HCT116 (cell line): ENCODE measurements around the gene RAP1A. TPM values are rescaled to one million over a fixed set of nuclear protein-coding genes. Genes with fewer than 3 reads are reported as not detected.
A peak's percentile ranks its signal among the peaks of the same experiment; 100 is the strongest.

Experiments used
- ATAC-seq: fragments of 200-7000 bp; cut with Tn5 transposase; 2 replicates; pipeline ENCODE4 v1.9.1; 2020; ENCODE audit warnings: mild to moderate bottlenecking, moderate library complexity
- BruUV-seq: library from RNA; stranded (reverse); fragments of 400-500 nt; replicated peaks from 2 replicates; lab custom pipeline; 2021; lab: Mats Ljungman, UMichigan
- CTCF ChIA-PET: fragments of 300-600 bp; sonication (Branson Sonifier 250); formaldehyde crosslinking; loops from one replicate; lab custom pipeline; 2021; ENCODE audit warnings: antibody characterized with exemption; lab: Charles Lee
- POLR2A ChIA-PET: fragments of 300-600, 350-600 bp; sonication (Branson Sonifier 250); formaldehyde crosslinking; loops from one replicate; lab custom pipeline; 2021; ENCODE audit warnings: antibody characterized with exemption; lab: Charles Lee
- RAD21 ChIA-PET, 2 experiments: fragments of 300-600 bp; sonication (Branson Sonifier 250); formaldehyde crosslinking; loops; one replicate each; lab custom pipeline; 2023; ENCODE audit warnings: low total read pairs in 2 of 2; ENCODE audit not compliant: uncharacterized antibody in 2 of 2, unreplicated experiment in 2 of 2, low non-redundant PET in 1 of 2; lab: Charles Lee
- DNase-seq: peaks from one replicate; pipeline ENCODE4 v3.0.0-alpha.2; 2010; ENCODE audit warnings: low read depth, low spot score
- H2AFZ ChIP-seq: fragments of 200-600 bp; shearing (Covaris generic), sonication (generic); 2 replicates; pipeline ENCODE4 v1.6.1; 2017; ENCODE audit warnings: low read depth, mixed run types, mixed read lengths, antibody characterized with exemption, low read length; ENCODE audit not compliant: poor library complexity, severe bottlenecking
- H3K27ac ChIP-seq: 2 replicates; pipeline ENCODE4 v1.5.1; 2012; ENCODE audit warnings: low read depth, low read length
- H3K27me3 ChIP-seq: fragments of 200-600 bp; sonication (generic); 2 replicates; pipeline ENCODE4 v1.6.1; 2016; ENCODE audit warnings: mixed run types, low read length, mixed read lengths; ENCODE audit not compliant: insufficient read depth
- H3K36me3 ChIP-seq, 2 experiments: fragments of 200-500 bp in 1 of 2; fragments of 200-600 bp in 1 of 2; sonication (Bioruptor generic) in 1 of 2; sonication (generic) in 1 of 2; 2 replicates each; pipeline versions ENCODE4 v1.5.1 to v1.6.1; 2014 to 2016; ENCODE audit warnings: low read length in 2 of 2, inconsistent platforms in 1 of 2, mixed read lengths in 1 of 2, mixed run types in 1 of 2; ENCODE audit not compliant: insufficient read depth in 2 of 2, control insufficient read depth in 1 of 2
- H3K4me1 ChIP-seq, 2 experiments: fragments of 200-600 bp in 1 of 2; sonication (generic) in 1 of 2; 2 replicates each; pipeline versions ENCODE4 v1.5.1 to v1.6.1; 2012 to 2017; ENCODE audit warnings: low read length in 2 of 2, inconsistent platforms in 1 of 2, mild to moderate bottlenecking in 1 of 2, mixed read lengths in 1 of 2, mixed run types in 1 of 2, moderate library complexity in 1 of 2; ENCODE audit not compliant: insufficient read depth in 2 of 2, control insufficient read depth in 1 of 2
- H3K4me2 ChIP-seq: fragments of 200-600 bp; sonication (generic); 2 replicates; pipeline ENCODE4 v1.6.1; 2017; ENCODE audit warnings: mixed run types, low read length, mixed read lengths
- H3K4me3 ChIP-seq, 2 experiments: fragments of 200-600 bp in 1 of 2; sonication (generic) in 1 of 2; replicated peaks in 1 of 2; 2 replicates each; pipeline ENCODE4 v1.5.1; 2011 to 2016; ENCODE audit warnings: low read length in 2 of 2, control low read depth in 1 of 2, low read depth in 1 of 2, mild to moderate bottlenecking in 1 of 2, mixed read lengths in 1 of 2, mixed run types in 1 of 2
- H3K79me2 ChIP-seq: fragments of 200-600 bp; sonication (generic); 2 replicates; pipeline ENCODE4 v1.6.1; 2017; ENCODE audit warnings: mild to moderate bottlenecking, mixed run types, low read length, moderate library complexity, mixed read lengths; ENCODE audit not compliant: insufficient read depth
- H3K9ac ChIP-seq: fragments of 200-600 bp; sonication (generic); 2 replicates; pipeline ENCODE4 v1.6.1; 2016; ENCODE audit warnings: low read length, mixed read lengths
- H3K9me2 ChIP-seq: fragments of 200-600 bp; sonication (generic), shearing (Covaris generic); 2 replicates; pipeline ENCODE4 v1.6.1; 2017; ENCODE audit warnings: mixed run types, mild to moderate bottlenecking, moderate library complexity; ENCODE audit not compliant: insufficient read depth
- H3K9me3 ChIP-seq, 2 experiments: fragments of 200-500 bp in 1 of 2; fragments of 200-600 bp in 1 of 2; sonication (Bioruptor generic) in 1 of 2; sonication (generic) in 1 of 2; 2 replicates each; pipeline ENCODE4 v1.6.1; 2014 to 2017; ENCODE audit warnings: low read length in 2 of 2, mixed read lengths in 2 of 2, inconsistent platforms in 1 of 2, low read depth in 1 of 2, mild to moderate bottlenecking in 1 of 2, mixed run types in 1 of 2, moderate library complexity in 1 of 2; ENCODE audit not compliant: control insufficient read depth in 1 of 2, insufficient read depth in 1 of 2
- H4K20me1 ChIP-seq: fragments of 200-600 bp; sonication (generic), shearing (Covaris generic); 2 replicates; pipeline ENCODE4 v1.6.1; 2017; ENCODE audit warnings: mixed run types, mild to moderate bottlenecking, moderate library complexity; ENCODE audit not compliant: insufficient read depth
- CBX3 ChIP-seq: IDR thresholded peaks from 2 replicates; pipeline ENCODE4 v1.6.1; 2012; ENCODE audit warnings: low read depth
- CEBPB ChIP-seq: IDR thresholded peaks from 2 replicates; pipeline ENCODE4 v1.6.1; 2012; ENCODE audit warnings: low read depth
- EZH2 ChIP-seq: fragments of 200-600 bp; sonication (generic); IDR thresholded peaks from 2 replicates; pipeline ENCODE4 v1.6.1; 2017; ENCODE audit warnings: antibody characterized with exemption, mixed run types
- EZH2phosphoT487 ChIP-seq: fragments of 200-600 bp; IDR thresholded peaks from 2 replicates; pipeline ENCODE4 v1.6.1; 2018; ENCODE audit warnings: antibody characterized with exemption, borderline replicate concordance
- FOSL1 ChIP-seq: IDR thresholded peaks from 2 replicates; pipeline ENCODE4 v1.6.1; 2012; ENCODE audit warnings: low read depth
- POLR2A ChIP-seq: IDR thresholded peaks from 2 replicates; pipeline ENCODE4 v1.7.0; 2011; ENCODE audit warnings: borderline replicate concordance; ENCODE audit not compliant: insufficient read depth, insufficient read length; ENCODE audit errors: extremely low read depth
- POLR2AphosphoS5 ChIP-seq: IDR thresholded peaks from 2 replicates; pipeline ENCODE4 v1.6.1; 2011; ENCODE audit warnings: mild to moderate bottlenecking, low read depth, low read length, moderate library complexity
- SIN3A ChIP-seq: IDR thresholded peaks from 2 replicates; pipeline ENCODE4 v1.6.1; 2012; ENCODE audit warnings: low read depth
- SP1 ChIP-seq: IDR thresholded peaks from 2 replicates; pipeline ENCODE4 v1.6.1; 2012; ENCODE audit warnings: low read depth
- YY1 ChIP-seq: IDR thresholded peaks from 2 replicates; pipeline ENCODE4 v1.6.1; 2011; ENCODE audit warnings: low read length, low read depth, moderate library complexity, mild to moderate bottlenecking; ENCODE audit not compliant: insufficient replicate concordance; ENCODE audit errors: extremely low read depth
- intact Hi-C: fragments of 100-400 bp; cut with micrococcal nuclease; formaldehyde crosslinking; loops from 2 replicates; pipeline ENCODE4 v1.10.0; 2022
- total RNA-seq: library from RNA; stranded (reverse); gene quantifications from one replicate; pipeline ENCODE4 v1.2.1, GENCODE V29; 2021; ENCODE audit not compliant: unreplicated experiment
- TF ChIP-seq, protein P1 (sequence below), 3 experiments: fragments of 200-600 bp in 1 of 3; sonication (generic) in 1 of 3; IDR thresholded peaks in 2 of 3; conservative IDR thresholded peaks in 1 of 3; 2 replicates each; pipeline ENCODE4 v1.5.1; 2012 to 2017; ENCODE audit warnings: low read depth in 2 of 3, low read length in 2 of 3, antibody characterized with exemption in 1 of 3, borderline replicate concordance in 1 of 3, control low read depth in 1 of 3, mild to moderate bottlenecking in 1 of 3, mixed read lengths in 1 of 3, mixed run types in 1 of 3, moderate library complexity in 1 of 3; ENCODE audit not compliant: insufficient read depth in 1 of 3
- TF ChIP-seq, protein P2 (sequence below): IDR thresholded peaks from 2 replicates; pipeline ENCODE4 v1.6.1; 2011; ENCODE audit warnings: mild to moderate bottlenecking, low read length, moderate library complexity; ENCODE audit not compliant: insufficient replicate concordance; ENCODE audit errors: extremely low read depth
- TF ChIP-seq, protein P3 (sequence below): IDR thresholded peaks from 2 replicates; pipeline ENCODE4 v1.6.1; 2012; ENCODE audit warnings: low read depth

Gene RAP1A
- total RNA-seq, 1 experiment from 2014 or later = 46.2 TPM

DNA sequence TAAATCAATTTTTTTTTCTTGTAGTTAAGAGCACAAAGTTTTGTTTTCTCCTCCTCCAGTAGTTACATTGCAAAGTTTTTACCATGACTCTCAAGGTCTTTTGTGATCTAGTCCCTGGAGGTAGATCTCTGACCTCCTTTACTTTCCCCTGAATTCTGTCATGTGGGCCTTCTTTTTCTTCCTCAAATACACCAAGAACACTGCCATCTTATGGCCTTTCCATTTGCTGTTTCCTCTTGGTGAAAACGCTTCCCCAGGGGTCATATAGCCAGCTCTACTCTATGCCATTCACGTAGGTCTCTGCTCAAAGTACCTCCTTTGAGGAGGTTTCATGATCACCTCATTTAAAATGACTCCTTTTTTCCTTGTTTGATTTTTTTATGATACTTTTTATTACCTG is 138.8 kb downstream of the RAP1A start:
- ChIA-PET CTCF (interaction anchor here (0.6 kb wide), 1 partner anchor 250 kb away, joined by 3 read pairs; no protein-coding TSS in a partner anchor), RAD21 (no interaction called here), POLR2A (no interaction called here)
- H3K27me3 ChIP-seq = no peaks in the 10 kb centered on the region
- peaks cover 26 to 36% of the 10 kb centered on the region in 2 experiments for H3K36me3 ChIP-seq
- no peak overlapping the region for H2AFZ ChIP-seq
- peaks cover 11 to 18% of the 10 kb centered on the region in 2 experiments for H3K4me1 ChIP-seq
- H4K20me1 ChIP-seq = no peaks in the 10 kb centered on the region
- no TSS peak for BruUV-seq
- intact Hi-C loops = no loop called here
- peaks cover 49% of the 10 kb centered on the region for H3K79me2 ChIP-seq
- no peaks in the 10 kb centered on the region for H3K9me3 ChIP-seq
- ATAC-seq = no peak
- no peaks in the 10 kb centered on the region for H3K9me2 ChIP-seq
- TF ChIP-seq POLR2A (no peak), YY1 (no peak)
- TF ChIP-seq, protein P1, sequence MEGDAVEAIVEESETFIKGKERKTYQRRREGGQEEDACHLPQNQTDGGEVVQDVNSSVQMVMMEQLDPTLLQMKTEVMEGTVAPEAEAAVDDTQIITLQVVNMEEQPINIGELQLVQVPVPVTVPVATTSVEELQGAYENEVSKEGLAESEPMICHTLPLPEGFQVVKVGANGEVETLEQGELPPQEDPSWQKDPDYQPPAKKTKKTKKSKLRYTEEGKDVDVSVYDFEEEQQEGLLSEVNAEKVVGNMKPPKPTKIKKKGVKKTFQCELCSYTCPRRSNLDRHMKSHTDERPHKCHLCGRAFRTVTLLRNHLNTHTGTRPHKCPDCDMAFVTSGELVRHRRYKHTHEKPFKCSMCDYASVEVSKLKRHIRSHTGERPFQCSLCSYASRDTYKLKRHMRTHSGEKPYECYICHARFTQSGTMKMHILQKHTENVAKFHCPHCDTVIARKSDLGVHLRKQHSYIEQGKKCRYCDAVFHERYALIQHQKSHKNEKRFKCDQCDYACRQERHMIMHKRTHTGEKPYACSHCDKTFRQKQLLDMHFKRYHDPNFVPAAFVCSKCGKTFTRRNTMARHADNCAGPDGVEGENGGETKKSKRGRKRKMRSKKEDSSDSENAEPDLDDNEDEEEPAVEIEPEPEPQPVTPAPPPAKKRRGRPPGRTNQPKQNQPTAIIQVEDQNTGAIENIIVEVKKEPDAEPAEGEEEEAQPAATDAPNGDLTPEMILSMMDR (IDR thresholded peaks at IDR 0.05 in 2 of 3, conservative IDR thresholded peaks at IDR 0.05 in 1 of 3; ENCODE audit: borderline replicate concordance in 1 of 3, insufficient read depth in 1 of 3, low read depth in 2 of 3, low read length in 2 of 3) = peak in 1 of 3 experiments; percentile 27; a peak in 1 of 6 replicates
- DNase-seq = no peak
- H3K27ac ChIP-seq = no peak overlapping the region
- no peak overlapping the region for H3K9ac ChIP-seq
- H3K4me3 ChIP-seq = no peak overlapping the region
- H3K4me2 ChIP-seq = no peak overlapping the region

DNA sequence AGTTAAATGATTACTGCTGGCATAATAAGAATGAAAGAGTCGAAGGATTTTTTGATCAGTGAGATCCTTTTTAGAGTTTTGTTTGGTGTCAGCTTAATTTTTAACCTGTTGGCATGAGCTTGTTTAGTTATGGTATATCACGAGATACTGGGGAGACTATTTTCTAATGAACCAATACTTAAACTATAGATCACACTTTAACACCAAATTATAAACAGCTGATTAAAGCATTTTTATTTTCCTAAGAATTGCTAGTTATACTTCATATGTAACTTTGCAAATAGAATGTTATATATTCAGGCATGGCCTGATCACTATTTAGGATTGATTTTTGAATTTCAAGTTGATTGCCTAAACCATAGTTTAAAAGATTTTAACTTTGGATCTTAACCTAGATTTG is 142.1 kb downstream of the RAP1A start:
- peaks cover 44 to 45% of the 10 kb centered on the region in 2 experiments for H3K36me3 ChIP-seq
- no peaks in the 10 kb centered on the region for H3K9me2 ChIP-seq
- peaks cover 42% of the 10 kb centered on the region for H3K79me2 ChIP-seq
- H3K9ac ChIP-seq = no peak overlapping the region
- no TSS peak for BruUV-seq
- RAD21 ChIA-PET = no interaction called here
- no peak overlapping the region for H3K4me2 ChIP-seq
- H3K9me3 ChIP-seq = no peaks in the 10 kb centered on the region
- no peak overlapping the region for H2AFZ ChIP-seq
- POLR2A ChIA-PET = no interaction called here
- H4K20me1 ChIP-seq = no peaks in the 10 kb centered on the region
- CTCF ChIA-PET = no interaction called here
- intact Hi-C loops = loop anchor here (10.0 kb wide), 1 partner anchor 537 kb away; the partner anchor contains the start of gene CHI3L2
- peaks cover 4 to 9% of the 10 kb centered on the region in 2 experiments; a peak in 3 of 4 replicates for H3K4me1 ChIP-seq
- DNase-seq (no peak), ATAC-seq (no peak)
- H3K4me3 ChIP-seq = no peak overlapping the region
- no peaks in the 10 kb centered on the region for H3K27me3 ChIP-seq
- no peak overlapping the region for H3K27ac ChIP-seq
- TF ChIP-seq CEBPB (no peak), FOSL1 (no peak), CBX3 (no peak), POLR2AphosphoS5 (no peak), EZH2 (no peak), SP1 (no peak), SIN3A (no peak), EZH2phosphoT487 (no peak)
- TF ChIP-seq, protein P2, sequence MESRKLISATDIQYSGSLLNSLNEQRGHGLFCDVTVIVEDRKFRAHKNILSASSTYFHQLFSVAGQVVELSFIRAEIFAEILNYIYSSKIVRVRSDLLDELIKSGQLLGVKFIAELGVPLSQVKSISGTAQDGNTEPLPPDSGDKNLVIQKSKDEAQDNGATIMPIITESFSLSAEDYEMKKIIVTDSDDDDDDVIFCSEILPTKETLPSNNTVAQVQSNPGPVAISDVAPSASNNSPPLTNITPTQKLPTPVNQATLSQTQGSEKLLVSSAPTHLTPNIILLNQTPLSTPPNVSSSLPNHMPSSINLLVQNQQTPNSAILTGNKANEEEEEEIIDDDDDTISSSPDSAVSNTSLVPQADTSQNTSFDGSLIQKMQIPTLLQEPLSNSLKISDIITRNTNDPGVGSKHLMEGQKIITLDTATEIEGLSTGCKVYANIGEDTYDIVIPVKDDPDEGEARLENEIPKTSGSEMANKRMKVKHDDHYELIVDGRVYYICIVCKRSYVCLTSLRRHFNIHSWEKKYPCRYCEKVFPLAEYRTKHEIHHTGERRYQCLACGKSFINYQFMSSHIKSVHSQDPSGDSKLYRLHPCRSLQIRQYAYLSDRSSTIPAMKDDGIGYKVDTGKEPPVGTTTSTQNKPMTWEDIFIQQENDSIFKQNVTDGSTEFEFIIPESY = no peak
- TF ChIP-seq, protein P3, sequence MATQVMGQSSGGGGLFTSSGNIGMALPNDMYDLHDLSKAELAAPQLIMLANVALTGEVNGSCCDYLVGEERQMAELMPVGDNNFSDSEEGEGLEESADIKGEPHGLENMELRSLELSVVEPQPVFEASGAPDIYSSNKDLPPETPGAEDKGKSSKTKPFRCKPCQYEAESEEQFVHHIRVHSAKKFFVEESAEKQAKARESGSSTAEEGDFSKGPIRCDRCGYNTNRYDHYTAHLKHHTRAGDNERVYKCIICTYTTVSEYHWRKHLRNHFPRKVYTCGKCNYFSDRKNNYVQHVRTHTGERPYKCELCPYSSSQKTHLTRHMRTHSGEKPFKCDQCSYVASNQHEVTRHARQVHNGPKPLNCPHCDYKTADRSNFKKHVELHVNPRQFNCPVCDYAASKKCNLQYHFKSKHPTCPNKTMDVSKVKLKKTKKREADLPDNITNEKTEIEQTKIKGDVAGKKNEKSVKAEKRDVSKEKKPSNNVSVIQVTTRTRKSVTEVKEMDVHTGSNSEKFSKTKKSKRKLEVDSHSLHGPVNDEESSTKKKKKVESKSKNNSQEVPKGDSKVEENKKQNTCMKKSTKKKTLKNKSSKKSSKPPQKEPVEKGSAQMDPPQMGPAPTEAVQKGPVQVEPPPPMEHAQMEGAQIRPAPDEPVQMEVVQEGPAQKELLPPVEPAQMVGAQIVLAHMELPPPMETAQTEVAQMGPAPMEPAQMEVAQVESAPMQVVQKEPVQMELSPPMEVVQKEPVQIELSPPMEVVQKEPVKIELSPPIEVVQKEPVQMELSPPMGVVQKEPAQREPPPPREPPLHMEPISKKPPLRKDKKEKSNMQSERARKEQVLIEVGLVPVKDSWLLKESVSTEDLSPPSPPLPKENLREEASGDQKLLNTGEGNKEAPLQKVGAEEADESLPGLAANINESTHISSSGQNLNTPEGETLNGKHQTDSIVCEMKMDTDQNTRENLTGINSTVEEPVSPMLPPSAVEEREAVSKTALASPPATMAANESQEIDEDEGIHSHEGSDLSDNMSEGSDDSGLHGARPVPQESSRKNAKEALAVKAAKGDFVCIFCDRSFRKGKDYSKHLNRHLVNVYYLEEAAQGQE = no peak
